GM12864 (cell line): ENCODE data around the gene DDX39B.

Source experiments
- DNase-seq: peaks from one replicate; pipeline ENCODE4 v3.0.0-alpha.2; 2011; ENCODE audit warnings: low read depth
- H3K4me3 ChIP-seq: 2 replicates; pipeline ENCODE4 v1.5.1; 2011; ENCODE audit warnings: mild to moderate bottlenecking, low read depth, low read length, control low read depth
- CTCF ChIP-seq: IDR thresholded peaks from 2 replicates; pipeline ENCODE4 v1.5.1; 2011; ENCODE audit warnings: low read depth, mild to moderate bottlenecking, moderate library complexity, low read length, control low read depth, inconsistent platforms; ENCODE audit errors: missing control alignments

The DDX39B gene

DNA sequence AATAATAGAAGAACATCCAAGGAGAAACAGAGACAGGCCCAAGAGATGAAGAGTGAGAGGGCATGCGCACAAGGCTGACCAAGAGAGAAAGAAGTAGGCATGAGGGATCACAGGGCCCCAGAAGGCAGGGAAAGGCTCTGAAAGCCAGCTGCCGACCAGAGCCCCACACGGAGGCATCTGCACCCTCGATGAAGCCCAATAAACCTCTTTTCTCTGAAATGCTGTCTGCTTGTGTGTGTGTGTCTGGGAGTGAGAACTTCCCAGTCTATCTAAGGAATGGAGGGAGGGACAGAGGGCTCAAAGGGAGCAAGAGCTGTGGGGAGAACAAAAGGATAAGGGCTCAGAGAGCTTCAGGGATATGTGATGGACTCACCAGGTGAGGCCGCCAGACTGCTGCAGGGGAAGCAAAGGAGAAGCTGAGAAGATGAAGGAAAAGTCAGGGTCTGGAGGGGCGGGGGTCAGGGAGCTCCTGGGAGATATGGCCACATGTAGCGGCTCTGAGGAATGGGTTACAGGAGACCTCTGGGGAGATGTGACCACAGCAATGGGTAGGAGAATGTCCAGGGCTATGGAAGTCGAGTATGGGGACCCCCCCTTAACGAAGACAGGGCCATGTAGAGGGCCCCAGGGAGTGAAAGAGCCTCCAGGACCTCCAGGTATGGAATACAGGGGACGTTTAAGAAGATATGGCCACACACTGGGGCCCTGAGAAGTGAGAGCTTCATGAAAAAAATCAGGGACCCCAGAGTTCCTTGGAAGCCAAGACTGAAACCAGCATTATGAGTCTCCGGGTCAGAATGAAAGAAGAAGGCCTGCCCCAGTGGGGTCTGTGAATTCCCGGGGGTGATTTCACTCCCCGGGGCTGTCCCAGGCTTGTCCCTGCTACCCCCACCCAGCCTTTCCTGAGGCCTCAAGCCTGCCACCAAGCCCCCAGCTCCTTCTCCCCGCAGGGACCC, 32.6 kb upstream of the DDX39B start:
- peak; percentile 10 for TF ChIP-seq CTCF
- DNase-seq: no peak
- peak overlapping the region; percentile 79 for H3K4me3 ChIP-seq

DNA sequence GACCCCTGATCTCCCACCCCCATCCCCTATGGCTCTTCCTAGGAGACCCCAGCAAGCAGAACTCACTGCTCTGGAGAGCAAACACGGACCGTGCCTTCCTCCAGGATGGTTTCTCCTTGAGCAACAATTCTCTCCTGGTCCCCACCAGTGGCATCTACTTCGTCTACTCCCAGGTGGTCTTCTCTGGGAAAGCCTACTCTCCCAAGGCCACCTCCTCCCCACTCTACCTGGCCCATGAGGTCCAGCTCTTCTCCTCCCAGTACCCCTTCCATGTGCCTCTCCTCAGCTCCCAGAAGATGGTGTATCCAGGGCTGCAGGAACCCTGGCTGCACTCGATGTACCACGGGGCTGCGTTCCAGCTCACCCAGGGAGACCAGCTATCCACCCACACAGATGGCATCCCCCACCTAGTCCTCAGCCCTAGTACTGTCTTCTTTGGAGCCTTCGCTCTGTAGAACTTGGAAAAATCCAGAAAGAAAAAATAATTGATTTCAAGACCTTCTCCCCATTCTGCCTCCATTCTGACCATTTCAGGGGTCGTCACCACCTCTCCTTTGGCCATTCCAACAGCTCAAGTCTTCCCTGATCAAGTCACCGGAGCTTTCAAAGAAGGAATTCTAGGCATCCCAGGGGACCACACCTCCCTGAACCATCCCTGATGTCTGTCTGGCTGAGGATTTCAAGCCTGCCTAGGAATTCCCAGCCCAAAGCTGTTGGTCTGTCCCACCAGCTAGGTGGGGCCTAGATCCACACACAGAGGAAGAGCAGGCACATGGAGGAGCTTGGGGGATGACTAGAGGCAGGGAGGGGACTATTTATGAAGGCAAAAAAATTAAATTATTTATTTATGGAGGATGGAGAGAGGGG, 31.7 kb upstream of the DDX39B start:
- no peak for TF ChIP-seq CTCF
- peak overlapping the region; percentile 55 for H3K4me3 ChIP-seq
- no peak for DNase-seq

GRCh38 chr6:31572041-31572911, 30.5 kb upstream of the DDX39B start, which contains the start of gene LTA:
Gene LTA, plus strand, starts transcription at chr6:31572289. Its CDS starts 454 bp downstream, at chr6:31572743.
- no peak for TF ChIP-seq CTCF
- peak within 1 kb of the TSS; percentile 55 for H3K4me3 ChIP-seq
- peak; percentile 68 for DNase-seq

- no peak for DNase-seq
- TF ChIP-seq CTCF: no peak
- no peak overlapping the region for H3K4me3 ChIP-seq
Measured at GRCh38 chr6:31569861-31570536, 28.2 kb upstream of the DDX39B start.

- DNase-seq: peak; percentile 90
- no peak for TF ChIP-seq CTCF
- H3K4me3 ChIP-seq: no peak overlapping the region; the same call in 1 of the 2 replicates
Measured at GRCh38 chr6:31568537-31568961, 26.7 kb upstream of the DDX39B start.
